ENCODE data around the gene ANKRD6. TPM values are rescaled to one million over a fixed set of nuclear protein-coding genes. Genes with fewer than 3 reads are reported as not detected.

Gene ANKRD6
- total and polyA plus RNA-seq, 2 experiments from 2014 or later, result 9.3 to 20.9 TPM

DNA sequence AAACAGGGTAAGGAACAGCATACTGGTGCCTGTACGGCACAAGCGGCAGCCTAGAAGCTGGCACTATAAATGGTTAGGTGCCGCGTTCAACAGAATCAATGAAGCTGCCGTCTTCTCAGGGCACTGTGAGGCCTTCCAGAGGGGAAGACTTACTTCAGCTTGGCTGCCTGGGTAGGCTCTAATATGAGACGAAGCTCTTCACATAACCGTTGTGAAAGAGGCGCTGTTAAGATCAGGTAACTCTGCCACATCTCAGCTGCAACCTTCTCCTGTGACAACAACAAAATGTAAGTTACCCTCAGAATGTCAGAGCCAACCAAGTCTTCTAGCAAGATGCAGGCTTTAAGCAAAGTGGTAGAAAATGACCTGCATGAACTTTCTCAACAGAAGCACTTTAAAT lies 217.6 kb downstream of the ANKRD6 start:
- Histone ChIP-seq H3K9me2 (replicated peaks; ENCODE audit: insufficient read depth) (no peaks in the 10 kb centered on the region), H3K36me3 (replicated peaks; ENCODE audit: insufficient read depth, low read depth) (no peaks in the 10 kb centered on the region), H3K9me3 (ENCODE audit: low read depth) (no peaks in the 10 kb centered on the region), H4K20me1 (ENCODE audit: insufficient read depth, poor library complexity, severe bottlenecking) (no peaks in the 10 kb centered on the region), H3K4me1 (ENCODE audit: insufficient read depth) (no peaks in the 10 kb centered on the region), H2AFZ (no peak overlapping the region), H3K4me2 (no peak overlapping the region), H3K4me3 (no peak overlapping the region), H3K27me3 (no peaks in the 10 kb centered on the region), H3K79me2 (no peaks in the 10 kb centered on the region), H3K27ac (no peak overlapping the region)
- 98% methylated on average over 8 of the region's 8 CpGs for WGBS (ENCODE audit: low lambda C conversion rate, missing lambda C conversion rate)
- TF ChIP-seq EZH2 (IDR thresholded peaks at IDR 0.05; ENCODE audit: borderline replicate concordance) (no peak), EZH2phosphoT487 (IDR thresholded peaks at IDR 0.05; ENCODE audit: low read depth, severe bottlenecking, unreplicated experiment) (no peak)
- TF ChIP-seq, protein P1, sequence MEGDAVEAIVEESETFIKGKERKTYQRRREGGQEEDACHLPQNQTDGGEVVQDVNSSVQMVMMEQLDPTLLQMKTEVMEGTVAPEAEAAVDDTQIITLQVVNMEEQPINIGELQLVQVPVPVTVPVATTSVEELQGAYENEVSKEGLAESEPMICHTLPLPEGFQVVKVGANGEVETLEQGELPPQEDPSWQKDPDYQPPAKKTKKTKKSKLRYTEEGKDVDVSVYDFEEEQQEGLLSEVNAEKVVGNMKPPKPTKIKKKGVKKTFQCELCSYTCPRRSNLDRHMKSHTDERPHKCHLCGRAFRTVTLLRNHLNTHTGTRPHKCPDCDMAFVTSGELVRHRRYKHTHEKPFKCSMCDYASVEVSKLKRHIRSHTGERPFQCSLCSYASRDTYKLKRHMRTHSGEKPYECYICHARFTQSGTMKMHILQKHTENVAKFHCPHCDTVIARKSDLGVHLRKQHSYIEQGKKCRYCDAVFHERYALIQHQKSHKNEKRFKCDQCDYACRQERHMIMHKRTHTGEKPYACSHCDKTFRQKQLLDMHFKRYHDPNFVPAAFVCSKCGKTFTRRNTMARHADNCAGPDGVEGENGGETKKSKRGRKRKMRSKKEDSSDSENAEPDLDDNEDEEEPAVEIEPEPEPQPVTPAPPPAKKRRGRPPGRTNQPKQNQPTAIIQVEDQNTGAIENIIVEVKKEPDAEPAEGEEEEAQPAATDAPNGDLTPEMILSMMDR (IDR thresholded peaks at IDR 0.05; ENCODE audit: poor library complexity), result no peak
- no peak for DNase-seq (ENCODE audit: low spot score)

DNA sequence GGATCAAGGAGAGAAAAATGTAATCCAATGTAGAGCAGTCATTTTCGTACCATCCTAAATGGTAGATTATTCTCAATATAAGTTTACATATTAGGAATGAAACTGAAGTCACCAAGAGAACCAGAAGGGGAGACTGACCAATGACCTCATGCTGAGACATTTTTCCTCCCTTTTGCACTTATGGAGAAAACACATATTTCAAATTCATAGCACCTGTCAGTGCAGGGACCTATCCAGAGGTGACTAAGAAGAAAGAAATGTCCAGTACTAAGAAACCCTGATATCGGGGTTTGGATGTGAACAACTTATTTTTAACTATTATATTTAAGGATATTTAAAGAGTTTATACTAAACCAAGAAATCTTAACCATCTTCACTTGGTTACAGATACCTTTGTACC lies 222.2 kb downstream of the ANKRD6 start:
- no peak overlapping the region for H3K4me3 ChIP-seq
- no peaks in the 10 kb centered on the region for H4K20me1 ChIP-seq (ENCODE audit: insufficient read depth, poor library complexity, severe bottlenecking)
- no peaks in the 10 kb centered on the region for H3K9me3 ChIP-seq (ENCODE audit: low read depth)
- TF ChIP-seq, protein P1 (IDR thresholded peaks at IDR 0.05; ENCODE audit: poor library complexity), result no peak
- TF ChIP-seq EZH2 (IDR thresholded peaks at IDR 0.05; ENCODE audit: borderline replicate concordance), result no peak
- no peak for TF ChIP-seq EZH2phosphoT487 (IDR thresholded peaks at IDR 0.05; ENCODE audit: low read depth, severe bottlenecking, unreplicated experiment)
- H3K4me2 ChIP-seq, result no peak overlapping the region
- H3K4me1 ChIP-seq (ENCODE audit: insufficient read depth), result no peaks in the 10 kb centered on the region
- no peak overlapping the region for H2AFZ ChIP-seq
- 97% methylated on average over 2 of the region's 2 CpGs for WGBS (ENCODE audit: low lambda C conversion rate, missing lambda C conversion rate)
- no peak overlapping the region for H3K27ac ChIP-seq
- no peak for DNase-seq (ENCODE audit: low spot score)
- no peaks in the 10 kb centered on the region for H3K36me3 ChIP-seq (replicated peaks; ENCODE audit: insufficient read depth, low read depth)
- no peaks in the 10 kb centered on the region for H3K79me2 ChIP-seq
- no peaks in the 10 kb centered on the region for H3K9me2 ChIP-seq (replicated peaks; ENCODE audit: insufficient read depth)
- no peaks in the 10 kb centered on the region for H3K27me3 ChIP-seq

DNA sequence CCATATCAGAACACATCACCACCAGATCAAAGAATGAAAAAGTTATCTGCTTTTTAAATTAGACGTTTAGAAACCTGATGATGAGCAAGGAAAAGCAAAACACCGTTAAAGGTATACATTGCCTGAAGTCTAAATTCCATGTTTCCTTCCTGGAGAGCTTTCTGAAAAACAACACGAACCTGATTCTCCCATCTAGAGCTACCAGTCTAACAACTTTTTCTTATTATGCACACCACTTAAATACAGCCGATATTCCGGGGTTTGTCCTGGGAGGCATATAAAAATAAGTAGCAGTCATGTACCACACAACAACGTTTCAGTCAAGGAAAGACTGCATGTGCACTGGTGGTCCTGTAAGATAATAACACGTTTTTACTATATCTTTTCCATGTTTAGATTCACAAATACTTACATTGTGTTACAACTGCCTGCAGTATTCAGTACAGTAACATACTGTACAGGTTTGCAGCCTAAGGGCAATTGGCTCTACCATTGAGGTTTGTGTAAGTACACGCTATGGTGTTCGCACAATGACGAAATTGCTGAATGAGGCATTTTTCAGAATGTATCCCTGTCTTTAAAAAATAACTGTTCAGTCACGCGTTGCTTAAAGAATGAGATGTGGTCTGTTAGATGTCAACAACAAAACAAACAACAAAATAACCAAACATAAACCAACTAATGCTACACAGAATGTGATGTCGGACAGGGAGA lies 224.7 kb downstream of the ANKRD6 start:
- H3K4me3 ChIP-seq, result no peak overlapping the region
- no peaks in the 10 kb centered on the region for H3K36me3 ChIP-seq (replicated peaks; ENCODE audit: insufficient read depth, low read depth)
- no peak for DNase-seq (ENCODE audit: low spot score)
- no peaks in the 10 kb centered on the region for H3K27me3 ChIP-seq
- no peak overlapping the region for H3K27ac ChIP-seq
- 90% methylated on average over 13 of the region's 13 CpGs for WGBS (ENCODE audit: low lambda C conversion rate, missing lambda C conversion rate)
- no peaks in the 10 kb centered on the region for H3K79me2 ChIP-seq
- H3K9me3 ChIP-seq (ENCODE audit: low read depth), result no peaks in the 10 kb centered on the region
- TF ChIP-seq EZH2 (IDR thresholded peaks at IDR 0.05; ENCODE audit: borderline replicate concordance) (no peak), EZH2phosphoT487 (IDR thresholded peaks at IDR 0.05; ENCODE audit: low read depth, severe bottlenecking, unreplicated experiment) (no peak)
- TF ChIP-seq, protein P1 (IDR thresholded peaks at IDR 0.05; ENCODE audit: poor library complexity), result no peak
- no peaks in the 10 kb centered on the region for H3K4me1 ChIP-seq (ENCODE audit: insufficient read depth)
- H3K4me2 ChIP-seq, result no peak overlapping the region
- no peaks in the 10 kb centered on the region for H4K20me1 ChIP-seq (ENCODE audit: insufficient read depth, poor library complexity, severe bottlenecking)
- no peak overlapping the region for H2AFZ ChIP-seq
- H3K9me2 ChIP-seq (replicated peaks; ENCODE audit: insufficient read depth), result no peaks in the 10 kb centered on the region
